Stimulated activated CD8-positive, alpha-beta memory T cell treated with anti-CD3 and anti-CD28 coated beads, Interleukin-7, amount 100 ng/mL, for 1 hour (primary cell): ENCODE measurements around the gene ZCCHC3.

ENCODE experiments used
- DNase-seq, 2 donors: peaks; one replicate each; pipeline ENCODE4 v3.0.0-alpha.2; 2020; ENCODE audit warnings: low read depth in 2 of 2

Gene ZCCHC3

GRCh38 chr20:346640-347316 lies 49.4 kb downstream of the ZCCHC3 start, which contains the start of gene NRSN2:
NRSN2 (plus strand) TSS chr20:347111; CDS start chr20:349644, 2,533 bp downstream.
- DNase-seq: no peak

GRCh38 chr20:347317-347639 lies 49.9 kb downstream of the ZCCHC3 start:
- DNase-seq: no peak

- no peak for DNase-seq
Measured at GRCh38 chr20:347640-348484, 50.5 kb downstream of the ZCCHC3 start.

- no peak for DNase-seq
Measured at GRCh38 chr20:348972-349841, 51.8 kb downstream of the ZCCHC3 start.
